Ishikawa (cell line): Measurements from ENCODE around the gene FBXL17.

Experiments
- CEBPB ChIP-seq: IDR thresholded peaks from 2 replicates; pipeline ENCODE4 v1.6.1; 2012
- CREB1 ChIP-seq: IDR thresholded peaks from 2 replicates; pipeline ENCODE4 v1.6.1; 2012; ENCODE audit warnings: low read depth
- EGR1 ChIP-seq: IDR thresholded peaks from 2 replicates; pipeline ENCODE4 v1.6.1; 2012
- FOXM1 ChIP-seq: IDR thresholded peaks from 2 replicates; pipeline ENCODE4 v1.6.1; 2012; ENCODE audit warnings: low read depth, borderline replicate concordance
- NFIC ChIP-seq: IDR thresholded peaks from 2 replicates; pipeline ENCODE4 v1.6.1; 2012
- TAF1 ChIP-seq: IDR thresholded peaks from 2 replicates; pipeline ENCODE4 v1.6.1; 2012; ENCODE audit warnings: low read depth, mild to moderate bottlenecking
- TF ChIP-seq, protein P1 (sequence below): IDR thresholded peaks from 2 replicates; pipeline ENCODE4 v1.6.1; 2012
- TF ChIP-seq, protein P2 (sequence below): IDR thresholded peaks from 2 replicates; pipeline ENCODE4 v1.6.1; 2012; ENCODE audit warnings: low read depth, mild to moderate bottlenecking

DNA sequence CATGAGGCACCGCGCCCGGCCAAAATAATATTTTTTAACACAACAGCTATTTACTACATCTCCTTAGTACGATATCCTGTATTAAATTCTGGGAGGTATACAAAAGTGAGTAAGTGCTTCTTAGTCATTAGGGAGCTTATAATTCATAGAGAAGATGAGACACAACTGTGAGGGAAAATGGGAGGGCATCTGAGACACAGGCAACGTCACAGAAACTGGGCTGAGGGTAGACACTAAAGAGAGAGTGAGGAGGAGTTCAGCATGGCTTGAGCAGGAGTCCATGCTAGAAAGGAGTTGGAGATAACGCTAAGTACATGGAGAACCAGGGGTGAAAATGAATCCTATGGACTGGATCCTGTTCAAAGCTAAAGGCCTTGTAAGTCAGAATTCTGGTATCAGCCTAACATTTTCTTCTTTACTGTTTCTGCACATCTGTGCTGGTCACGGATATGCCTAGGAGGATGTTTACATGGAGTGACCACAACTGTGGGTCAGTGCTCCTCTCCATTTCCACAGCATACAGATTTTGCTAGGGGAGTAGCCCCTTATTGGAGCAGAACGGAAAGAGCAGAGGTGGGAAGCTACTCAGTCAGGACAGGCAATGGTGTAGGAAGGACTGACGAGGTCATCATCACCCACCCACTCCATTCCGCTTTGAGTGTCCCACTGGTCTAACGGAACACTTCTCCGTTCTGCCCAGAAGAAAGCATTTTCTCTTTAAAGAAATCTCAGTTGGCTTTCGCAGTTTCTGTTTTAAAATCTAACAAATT is 400.8 kb downstream of the FBXL17 start:
- TF ChIP-seq CREB1 (no peak), CEBPB (no peak), FOXM1 (no peak), TAF1 (no peak), NFIC (no peak), EGR1 (no peak)
- TF ChIP-seq, protein P1, sequence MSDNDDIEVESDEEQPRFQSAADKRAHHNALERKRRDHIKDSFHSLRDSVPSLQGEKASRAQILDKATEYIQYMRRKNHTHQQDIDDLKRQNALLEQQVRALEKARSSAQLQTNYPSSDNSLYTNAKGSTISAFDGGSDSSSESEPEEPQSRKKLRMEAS: no peak
- TF ChIP-seq, protein P2, sequence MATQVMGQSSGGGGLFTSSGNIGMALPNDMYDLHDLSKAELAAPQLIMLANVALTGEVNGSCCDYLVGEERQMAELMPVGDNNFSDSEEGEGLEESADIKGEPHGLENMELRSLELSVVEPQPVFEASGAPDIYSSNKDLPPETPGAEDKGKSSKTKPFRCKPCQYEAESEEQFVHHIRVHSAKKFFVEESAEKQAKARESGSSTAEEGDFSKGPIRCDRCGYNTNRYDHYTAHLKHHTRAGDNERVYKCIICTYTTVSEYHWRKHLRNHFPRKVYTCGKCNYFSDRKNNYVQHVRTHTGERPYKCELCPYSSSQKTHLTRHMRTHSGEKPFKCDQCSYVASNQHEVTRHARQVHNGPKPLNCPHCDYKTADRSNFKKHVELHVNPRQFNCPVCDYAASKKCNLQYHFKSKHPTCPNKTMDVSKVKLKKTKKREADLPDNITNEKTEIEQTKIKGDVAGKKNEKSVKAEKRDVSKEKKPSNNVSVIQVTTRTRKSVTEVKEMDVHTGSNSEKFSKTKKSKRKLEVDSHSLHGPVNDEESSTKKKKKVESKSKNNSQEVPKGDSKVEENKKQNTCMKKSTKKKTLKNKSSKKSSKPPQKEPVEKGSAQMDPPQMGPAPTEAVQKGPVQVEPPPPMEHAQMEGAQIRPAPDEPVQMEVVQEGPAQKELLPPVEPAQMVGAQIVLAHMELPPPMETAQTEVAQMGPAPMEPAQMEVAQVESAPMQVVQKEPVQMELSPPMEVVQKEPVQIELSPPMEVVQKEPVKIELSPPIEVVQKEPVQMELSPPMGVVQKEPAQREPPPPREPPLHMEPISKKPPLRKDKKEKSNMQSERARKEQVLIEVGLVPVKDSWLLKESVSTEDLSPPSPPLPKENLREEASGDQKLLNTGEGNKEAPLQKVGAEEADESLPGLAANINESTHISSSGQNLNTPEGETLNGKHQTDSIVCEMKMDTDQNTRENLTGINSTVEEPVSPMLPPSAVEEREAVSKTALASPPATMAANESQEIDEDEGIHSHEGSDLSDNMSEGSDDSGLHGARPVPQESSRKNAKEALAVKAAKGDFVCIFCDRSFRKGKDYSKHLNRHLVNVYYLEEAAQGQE: no peak
